Measurements from ENCODE around the gene MECP2.

MECP2 gene

DNA sequence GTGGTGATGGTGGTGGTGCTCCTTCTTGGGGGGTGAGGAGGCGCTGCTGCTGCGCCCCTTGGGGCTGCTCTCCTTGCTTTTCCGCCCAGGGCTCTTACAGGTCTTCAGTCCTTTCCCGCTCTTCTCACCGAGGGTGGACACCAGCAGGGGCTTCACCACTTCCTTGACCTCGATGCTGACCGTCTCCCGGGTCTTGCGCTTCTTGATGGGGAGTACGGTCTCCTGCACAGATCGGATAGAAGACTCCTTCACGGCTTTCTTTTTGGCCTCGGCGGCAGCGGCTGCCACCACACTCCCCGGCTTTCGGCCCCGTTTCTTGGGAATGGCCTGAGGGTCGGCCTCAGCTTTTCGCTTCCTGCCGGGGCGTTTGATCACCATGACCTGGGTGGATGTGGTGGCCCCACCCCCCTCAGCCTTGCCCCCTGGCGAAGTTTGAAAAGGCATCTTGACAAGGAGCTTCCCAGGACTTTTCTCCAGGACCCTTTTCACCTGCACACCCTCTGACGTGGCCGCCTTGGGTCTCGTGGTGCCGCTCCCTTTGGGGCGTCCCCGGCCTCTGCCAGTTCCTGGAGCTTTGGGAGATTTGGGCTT lies 66.7 kb downstream of the MECP2 start:
- DNase-seq: no peak

DNA sequence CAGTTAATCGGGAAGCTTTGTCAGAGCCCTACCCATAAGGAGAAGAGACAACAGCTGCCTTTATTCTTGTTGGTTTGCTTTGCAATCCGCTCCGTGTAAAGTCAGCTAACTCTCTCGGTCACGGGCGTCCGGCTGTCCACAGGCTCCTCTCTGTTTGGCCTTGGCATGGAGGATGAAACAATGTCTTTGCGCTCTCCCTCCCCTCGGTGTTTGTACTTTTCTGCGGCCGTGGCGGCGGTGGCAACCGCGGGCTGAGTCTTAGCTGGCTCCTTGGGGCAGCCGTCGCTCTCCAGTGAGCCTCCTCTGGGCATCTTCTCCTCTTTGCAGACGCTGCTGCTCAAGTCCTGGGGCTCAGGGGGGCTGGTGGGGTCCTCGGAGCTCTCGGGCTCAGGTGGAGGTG lies 67.3 kb downstream of the MECP2 start:
- DNase-seq: no peak

GRCh38 chrX:154029439-154029838 lies 68.1 kb downstream of the MECP2 start:
- no peak for DNase-seq

GRCh38 chrX:154028502-154029184 lies 68.9 kb downstream of the MECP2 start:
- DNase-seq: no peak

GRCh38 chrX:154027986-154028385 lies 69.5 kb downstream of the MECP2 start:
- DNase-seq: no peak

DNA sequence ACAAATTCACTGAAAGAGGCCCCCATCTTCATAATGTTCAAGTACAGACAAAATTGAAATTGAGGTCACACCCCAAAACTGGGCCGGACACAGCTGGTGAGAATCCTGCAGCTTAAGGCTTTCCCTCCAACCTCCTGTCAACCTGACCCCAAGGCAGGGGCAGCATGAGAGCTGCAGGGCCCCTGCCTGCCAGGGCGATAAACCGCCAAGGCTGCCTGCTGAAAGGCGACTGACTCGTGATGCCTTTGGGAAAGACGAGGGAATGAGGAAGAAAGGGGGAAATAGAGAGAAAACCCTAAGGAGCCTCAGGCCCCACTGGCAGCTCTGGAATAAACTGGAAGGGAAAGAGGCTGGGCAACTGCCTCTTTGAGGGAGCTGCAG lies 70.5 kb downstream of the MECP2 start:
- DNase-seq: no peak

DNA sequence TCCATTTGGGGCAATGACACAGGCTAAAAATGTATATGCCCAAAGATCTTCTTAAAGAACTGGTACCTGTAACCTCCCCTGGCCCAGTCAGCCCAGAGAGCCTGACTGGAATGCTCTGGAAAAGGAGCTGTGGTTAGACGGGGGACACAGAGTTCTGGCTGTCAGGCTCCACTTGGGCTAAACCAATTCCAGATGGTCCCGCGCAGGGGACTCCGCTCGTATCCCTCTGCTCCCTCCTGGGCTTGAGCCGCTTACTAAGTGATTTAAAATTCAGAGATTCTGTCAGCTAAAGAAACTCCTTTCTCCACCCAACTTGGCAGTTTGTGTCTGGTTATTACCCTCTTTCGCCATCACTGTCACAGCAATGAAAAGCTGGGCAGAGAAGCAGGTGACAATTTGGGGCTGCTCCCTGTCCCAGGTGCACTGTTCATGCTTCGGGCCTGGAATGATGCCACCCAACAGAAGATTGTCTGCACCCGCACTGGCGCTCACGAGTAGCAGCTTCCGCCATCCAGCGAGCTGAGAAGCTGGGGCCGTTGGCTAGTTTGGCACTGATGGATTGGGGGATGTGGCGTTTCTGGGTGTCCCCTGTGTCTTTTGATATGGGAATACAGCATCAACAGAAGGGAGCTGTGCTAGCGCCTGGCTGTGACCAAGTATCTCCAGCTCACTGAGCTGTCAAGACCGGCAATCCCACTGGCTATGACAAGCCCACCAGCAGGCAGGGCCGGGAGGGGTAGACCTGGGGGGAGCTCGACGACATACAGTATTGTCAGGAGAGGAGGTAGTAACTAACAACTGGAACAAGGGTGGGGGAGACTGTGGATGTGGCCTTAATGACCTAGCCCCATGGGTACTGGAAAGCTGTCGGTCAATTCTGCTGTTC lies 71.1 kb downstream of the MECP2 start:
- no peak for DNase-seq

DNA sequence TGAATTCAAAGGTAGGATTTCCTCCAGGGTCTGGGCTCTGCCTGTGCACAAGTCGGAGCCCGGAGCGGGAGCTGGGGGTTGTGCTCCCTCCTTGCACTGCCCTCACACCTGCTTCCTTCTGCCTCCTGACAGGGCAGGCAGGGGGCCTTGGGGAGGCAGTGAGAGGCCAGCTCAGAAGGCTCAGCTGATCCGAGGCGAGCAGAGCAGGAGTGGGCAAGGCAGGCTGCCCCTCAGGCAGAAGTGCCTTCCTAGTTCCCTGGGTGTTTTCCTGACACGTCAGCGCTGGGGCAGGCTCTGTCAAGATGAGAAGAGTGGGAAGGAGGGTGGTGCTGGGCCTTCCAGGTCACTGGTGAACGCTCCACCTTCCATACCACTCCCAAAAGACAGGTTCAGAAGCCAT lies 72.3 kb downstream of the MECP2 start:
- DNase-seq: no peak

DNA sequence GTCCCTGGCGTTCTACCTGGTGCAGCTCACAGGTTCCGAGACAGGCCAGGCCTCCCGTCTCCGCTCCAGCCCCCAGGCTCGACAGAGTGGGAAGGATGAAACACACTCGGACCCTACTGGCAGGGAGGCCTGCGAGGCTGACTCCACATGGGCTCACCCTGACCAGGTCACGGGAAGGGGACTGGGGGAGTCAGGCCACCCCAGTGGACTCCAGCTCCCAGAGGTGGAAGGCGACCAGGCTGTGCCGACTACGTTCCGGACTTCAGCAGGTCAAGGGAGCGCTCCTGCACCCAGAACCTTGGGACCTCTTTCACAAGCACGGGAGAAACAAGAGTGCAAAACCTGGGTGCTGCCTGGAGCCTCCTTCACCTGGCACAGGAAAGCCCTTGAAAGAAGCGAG lies 73.2 kb downstream of the MECP2 start:
- no peak for DNase-seq

DNA sequence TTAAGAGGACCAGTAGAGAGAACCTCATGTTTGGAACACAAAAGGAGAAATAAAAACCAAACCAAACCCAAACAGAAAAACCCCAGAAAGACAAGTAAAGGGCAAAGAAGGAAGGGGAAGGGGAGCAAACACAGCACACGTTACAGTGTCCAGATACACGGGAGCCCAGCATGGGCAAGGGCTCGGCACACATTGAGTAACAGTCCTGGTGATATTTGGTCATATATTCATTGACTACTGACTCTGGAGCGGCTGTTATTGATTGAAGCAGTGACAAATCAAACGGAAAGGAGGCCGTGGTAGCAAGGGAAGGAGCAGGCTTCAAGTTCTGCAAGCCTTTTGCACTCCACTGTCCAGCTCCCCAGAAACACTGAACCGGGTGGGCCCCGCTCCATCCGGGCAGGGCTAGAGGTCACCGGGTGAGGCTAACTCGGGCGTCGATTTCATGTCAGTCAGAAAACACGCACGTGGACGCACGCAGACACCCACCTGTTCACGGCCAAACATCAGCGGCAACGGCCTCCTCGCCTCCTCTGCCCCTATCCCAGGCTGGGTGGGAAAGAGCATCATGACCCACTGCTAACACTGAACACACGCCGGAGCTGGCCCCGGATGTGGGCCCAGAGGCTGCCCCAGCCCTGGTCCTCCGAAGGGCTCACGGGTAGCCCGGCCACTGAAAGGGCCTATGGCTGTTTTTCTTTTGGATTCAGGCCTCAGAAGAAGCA lies 74.1 kb downstream of the MECP2 start:
- DNase-seq: no peak

GRCh38 chrX:154022108-154022507 lies 75.4 kb downstream of the MECP2 start:
- DNase-seq: no peak

- no peak for DNase-seq
Observed at GRCh38 chrX:154021131-154021611, 76.3 kb downstream of the MECP2 start.

DNA sequence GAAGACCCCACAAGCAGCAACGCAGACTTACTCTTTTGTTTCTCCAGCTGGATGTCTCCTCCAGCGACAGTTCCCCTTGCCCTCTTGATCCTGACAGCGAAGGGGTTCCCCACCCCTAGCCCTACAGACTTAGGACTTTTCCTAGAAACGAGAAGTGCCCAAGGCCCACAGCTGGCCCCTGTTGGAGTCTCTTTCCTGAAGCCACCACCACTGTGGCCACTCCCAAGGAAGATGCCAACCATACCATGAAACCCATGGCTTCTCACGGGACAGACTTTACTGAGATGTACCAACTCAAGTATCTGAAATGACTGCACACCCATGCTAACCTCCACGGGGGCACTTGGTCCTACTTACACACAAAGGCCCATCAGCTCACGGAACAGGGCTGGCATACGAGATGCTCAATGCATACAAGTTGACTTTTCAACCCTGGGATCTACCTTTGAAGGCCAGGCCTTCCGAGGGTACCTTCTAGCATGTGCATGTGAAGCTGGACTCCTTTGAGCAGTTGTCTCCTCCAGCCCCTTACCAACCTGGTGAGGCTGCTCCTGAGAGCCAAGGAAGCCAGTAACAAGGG lies 76.9 kb downstream of the MECP2 start:
- DNase-seq: no peak

- DNase-seq: peak in 1 of 2 experiments; percentile 68
Observed at GRCh38 chrX:154019633-154020528, 77.6 kb downstream of the MECP2 start, which contains the start of gene IRAK1. TSS of gene IRAK1 (minus strand) at chrX:154019902. CDS start at chrX:154019812, 90 bp downstream.

- DNase-seq: peak in 1 of 2 experiments; percentile 54
Observed at GRCh38 chrX:154019061-154019621, 78.4 kb downstream of the MECP2 start.

GRCh38 chrX:154018518-154019060 lies 78.9 kb downstream of the MECP2 start:
- peak in 1 of 2 experiments; percentile 43 for DNase-seq

DNA sequence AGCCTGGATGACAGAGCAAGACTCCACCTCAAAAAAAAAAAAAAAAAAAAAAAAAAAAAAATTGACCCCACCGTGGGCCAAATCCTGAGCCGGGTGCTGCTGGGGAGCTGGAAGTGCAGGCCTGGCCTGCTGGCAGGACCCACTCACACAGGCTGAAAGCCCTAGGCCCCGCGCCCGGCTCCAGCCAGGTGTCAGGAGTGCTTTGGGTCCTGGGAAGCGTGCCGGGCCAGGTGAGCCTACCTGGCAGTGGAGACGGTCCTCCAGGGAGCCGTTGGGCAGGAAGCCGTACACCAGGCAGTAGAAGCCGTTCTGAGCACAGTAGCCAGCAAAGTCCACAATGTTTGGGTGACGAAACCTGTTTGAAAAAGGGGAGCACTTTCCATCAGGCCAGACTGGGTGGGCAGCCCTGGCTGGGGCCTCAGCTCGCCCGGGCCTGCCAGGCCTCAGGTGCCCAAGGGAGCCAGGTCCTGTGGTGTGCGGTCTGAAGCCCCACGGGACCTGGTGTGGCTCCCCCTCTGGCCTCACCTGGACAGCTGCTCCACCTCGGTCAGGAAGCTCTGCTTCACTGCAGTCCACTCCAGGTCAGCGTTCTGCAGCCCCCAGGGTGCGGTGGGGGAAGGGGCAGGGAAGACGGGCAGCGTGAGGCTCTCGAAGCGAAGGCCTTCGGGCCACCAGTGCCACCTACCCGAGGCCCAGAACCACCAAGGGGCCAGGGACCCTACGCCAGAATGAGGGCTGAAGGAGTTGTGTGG lies 79.6 kb downstream of the MECP2 start:
- peak in 1 of 2 experiments; percentile 44 for DNase-seq

DNA sequence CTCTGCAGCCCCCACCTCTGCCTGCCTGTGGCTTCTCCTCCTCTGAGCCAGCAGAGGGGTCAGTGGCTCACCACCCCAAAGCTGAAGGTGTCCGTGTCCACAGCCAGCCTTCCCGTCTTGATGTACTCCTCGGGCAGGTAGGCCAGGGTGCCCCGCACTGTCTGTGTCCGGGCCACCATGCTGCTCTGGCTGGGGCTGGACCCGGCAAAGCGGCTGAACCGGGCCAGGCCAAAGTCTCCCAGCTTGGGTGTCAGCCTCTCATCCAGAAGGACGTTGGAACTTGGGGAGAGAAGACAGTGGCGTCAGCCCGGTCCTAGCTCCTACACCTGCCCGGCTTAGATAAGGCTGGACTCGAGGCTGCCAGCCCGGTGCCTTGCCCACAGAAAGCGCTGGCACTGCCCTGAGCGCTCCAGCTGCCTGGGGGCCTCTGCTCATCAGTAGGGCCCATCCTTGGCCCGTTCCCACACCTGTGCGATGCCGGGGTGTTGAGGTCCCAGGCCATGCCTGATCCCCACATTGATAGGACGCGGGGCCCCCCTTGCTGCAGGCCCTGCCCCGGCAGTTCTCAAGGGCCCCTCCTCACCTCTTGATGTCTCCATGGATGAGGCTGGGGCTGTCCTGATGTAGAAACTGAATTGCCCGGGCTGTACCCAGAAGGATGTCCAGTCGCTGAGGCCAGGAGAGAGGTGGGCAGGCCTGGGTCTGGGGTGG lies 81.0 kb downstream of the MECP2 start:
- no peak for DNase-seq

DNA sequence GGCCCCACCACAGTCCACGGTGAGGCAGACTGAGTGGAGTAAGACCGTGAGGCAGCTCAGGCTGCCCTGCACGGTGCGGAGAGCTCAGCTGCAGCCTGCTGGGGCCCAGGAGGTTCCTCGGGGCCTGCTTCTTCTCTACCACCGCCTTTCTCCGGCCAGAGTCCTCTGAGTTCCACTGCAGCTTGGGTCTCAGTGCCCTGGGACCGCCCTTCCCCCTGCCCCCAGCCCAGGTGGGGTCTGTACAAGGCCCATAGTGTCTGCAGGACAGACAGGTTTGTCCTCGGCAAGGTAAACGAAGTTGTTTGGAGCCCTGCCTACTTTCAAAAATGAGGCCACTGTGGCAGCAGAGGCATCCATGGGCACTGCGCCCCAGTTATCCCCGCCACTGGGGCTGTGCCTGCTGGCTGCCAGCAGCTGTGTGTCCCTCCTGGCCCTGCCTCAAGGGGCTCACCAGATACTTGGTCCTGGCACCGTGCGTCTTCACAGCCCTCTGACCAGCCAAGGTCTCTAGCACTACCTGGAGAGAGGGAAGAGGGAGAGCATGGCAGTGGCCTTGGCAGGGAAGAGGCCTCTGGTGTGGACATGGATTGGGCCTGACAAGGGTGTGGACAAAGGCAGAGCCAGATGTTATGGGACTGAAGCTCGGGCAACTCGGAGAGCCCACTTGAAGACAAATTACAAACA lies 81.8 kb downstream of the MECP2 start:
- DNase-seq: no peak
